H1 (cell line): ENCODE data around the gene MCL1. TPM values are rescaled to one million over a fixed set of nuclear protein-coding genes. Genes with fewer than 3 reads are reported as not detected.

Experiments used
- SIX5 ChIP-seq: IDR thresholded peaks from 2 replicates; pipeline ENCODE4 v1.6.1; 2011; ENCODE audit warnings: mild to moderate bottlenecking, low read depth, low read length
- polyA plus RNA-seq, 7 experiments: library from polyadenylated mRNA; depleted of rRNA in 3 of 7; stranded (reverse) in 5 of 7; unstranded in 2 of 7; fragments of >200 nt in 5 of 7; fragments of 200-250 nt in 2 of 7; gene quantifications; 1 replicate in 5 of 7; 2 replicates in 1 of 7; 4 replicates in 1 of 7; pipeline versions ENCODE4 v1.2.1 to v1.2.3, GENCODE V29; 2011 to 2013; ENCODE audit warnings: missing spikeins in 2 of 7, mixed read lengths in 2 of 7
- total RNA-seq: library from RNA; stranded (reverse); fragmentation: NEBNext Ultra II Directional; extraction: Animal tissue kit (Norgen Biotek cat#: 25700); gene quantifications from 2 replicates; pipeline ENCODE4 v1.2.1, GENCODE V29; 2021
- TF ChIP-seq, protein P1 (sequence below): fragments of 300-600 bp; sonication (generic); IDR thresholded peaks from 2 replicates; pipeline ENCODE4 v1.7.1; 2012; ENCODE audit warnings: low read length, moderate library complexity, mild to moderate bottlenecking, inconsistent platforms; ENCODE audit not compliant: insufficient replicate concordance

The MCL1 gene
- total and polyA plus RNA-seq, 2 of the 8 experiments (the other 6 are each of a cell fraction or from before 2014, with no cell fraction given): 61.1 to 218 TPM

DNA sequence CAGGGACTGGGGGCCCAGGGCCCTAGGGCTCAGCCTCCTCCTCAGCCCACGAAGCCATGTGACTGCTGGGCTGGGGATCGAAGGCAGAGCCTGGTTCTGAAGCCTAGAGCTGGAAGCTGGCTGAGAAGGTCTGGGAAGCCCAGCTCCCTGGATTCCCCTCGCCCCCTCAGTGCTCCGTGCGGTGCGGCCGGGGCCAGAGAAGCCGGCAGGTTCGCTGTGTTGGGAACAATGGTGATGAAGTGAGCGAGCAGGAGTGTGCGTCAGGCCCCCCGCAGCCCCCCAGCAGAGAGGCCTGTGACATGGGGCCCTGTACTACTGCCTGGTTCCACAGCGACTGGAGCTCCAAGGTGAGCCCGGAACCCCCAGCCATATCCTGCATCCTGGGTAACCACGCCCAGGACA, 21.1 kb downstream of the MCL1 start (continued):
- TF ChIP-seq, protein P1, sequence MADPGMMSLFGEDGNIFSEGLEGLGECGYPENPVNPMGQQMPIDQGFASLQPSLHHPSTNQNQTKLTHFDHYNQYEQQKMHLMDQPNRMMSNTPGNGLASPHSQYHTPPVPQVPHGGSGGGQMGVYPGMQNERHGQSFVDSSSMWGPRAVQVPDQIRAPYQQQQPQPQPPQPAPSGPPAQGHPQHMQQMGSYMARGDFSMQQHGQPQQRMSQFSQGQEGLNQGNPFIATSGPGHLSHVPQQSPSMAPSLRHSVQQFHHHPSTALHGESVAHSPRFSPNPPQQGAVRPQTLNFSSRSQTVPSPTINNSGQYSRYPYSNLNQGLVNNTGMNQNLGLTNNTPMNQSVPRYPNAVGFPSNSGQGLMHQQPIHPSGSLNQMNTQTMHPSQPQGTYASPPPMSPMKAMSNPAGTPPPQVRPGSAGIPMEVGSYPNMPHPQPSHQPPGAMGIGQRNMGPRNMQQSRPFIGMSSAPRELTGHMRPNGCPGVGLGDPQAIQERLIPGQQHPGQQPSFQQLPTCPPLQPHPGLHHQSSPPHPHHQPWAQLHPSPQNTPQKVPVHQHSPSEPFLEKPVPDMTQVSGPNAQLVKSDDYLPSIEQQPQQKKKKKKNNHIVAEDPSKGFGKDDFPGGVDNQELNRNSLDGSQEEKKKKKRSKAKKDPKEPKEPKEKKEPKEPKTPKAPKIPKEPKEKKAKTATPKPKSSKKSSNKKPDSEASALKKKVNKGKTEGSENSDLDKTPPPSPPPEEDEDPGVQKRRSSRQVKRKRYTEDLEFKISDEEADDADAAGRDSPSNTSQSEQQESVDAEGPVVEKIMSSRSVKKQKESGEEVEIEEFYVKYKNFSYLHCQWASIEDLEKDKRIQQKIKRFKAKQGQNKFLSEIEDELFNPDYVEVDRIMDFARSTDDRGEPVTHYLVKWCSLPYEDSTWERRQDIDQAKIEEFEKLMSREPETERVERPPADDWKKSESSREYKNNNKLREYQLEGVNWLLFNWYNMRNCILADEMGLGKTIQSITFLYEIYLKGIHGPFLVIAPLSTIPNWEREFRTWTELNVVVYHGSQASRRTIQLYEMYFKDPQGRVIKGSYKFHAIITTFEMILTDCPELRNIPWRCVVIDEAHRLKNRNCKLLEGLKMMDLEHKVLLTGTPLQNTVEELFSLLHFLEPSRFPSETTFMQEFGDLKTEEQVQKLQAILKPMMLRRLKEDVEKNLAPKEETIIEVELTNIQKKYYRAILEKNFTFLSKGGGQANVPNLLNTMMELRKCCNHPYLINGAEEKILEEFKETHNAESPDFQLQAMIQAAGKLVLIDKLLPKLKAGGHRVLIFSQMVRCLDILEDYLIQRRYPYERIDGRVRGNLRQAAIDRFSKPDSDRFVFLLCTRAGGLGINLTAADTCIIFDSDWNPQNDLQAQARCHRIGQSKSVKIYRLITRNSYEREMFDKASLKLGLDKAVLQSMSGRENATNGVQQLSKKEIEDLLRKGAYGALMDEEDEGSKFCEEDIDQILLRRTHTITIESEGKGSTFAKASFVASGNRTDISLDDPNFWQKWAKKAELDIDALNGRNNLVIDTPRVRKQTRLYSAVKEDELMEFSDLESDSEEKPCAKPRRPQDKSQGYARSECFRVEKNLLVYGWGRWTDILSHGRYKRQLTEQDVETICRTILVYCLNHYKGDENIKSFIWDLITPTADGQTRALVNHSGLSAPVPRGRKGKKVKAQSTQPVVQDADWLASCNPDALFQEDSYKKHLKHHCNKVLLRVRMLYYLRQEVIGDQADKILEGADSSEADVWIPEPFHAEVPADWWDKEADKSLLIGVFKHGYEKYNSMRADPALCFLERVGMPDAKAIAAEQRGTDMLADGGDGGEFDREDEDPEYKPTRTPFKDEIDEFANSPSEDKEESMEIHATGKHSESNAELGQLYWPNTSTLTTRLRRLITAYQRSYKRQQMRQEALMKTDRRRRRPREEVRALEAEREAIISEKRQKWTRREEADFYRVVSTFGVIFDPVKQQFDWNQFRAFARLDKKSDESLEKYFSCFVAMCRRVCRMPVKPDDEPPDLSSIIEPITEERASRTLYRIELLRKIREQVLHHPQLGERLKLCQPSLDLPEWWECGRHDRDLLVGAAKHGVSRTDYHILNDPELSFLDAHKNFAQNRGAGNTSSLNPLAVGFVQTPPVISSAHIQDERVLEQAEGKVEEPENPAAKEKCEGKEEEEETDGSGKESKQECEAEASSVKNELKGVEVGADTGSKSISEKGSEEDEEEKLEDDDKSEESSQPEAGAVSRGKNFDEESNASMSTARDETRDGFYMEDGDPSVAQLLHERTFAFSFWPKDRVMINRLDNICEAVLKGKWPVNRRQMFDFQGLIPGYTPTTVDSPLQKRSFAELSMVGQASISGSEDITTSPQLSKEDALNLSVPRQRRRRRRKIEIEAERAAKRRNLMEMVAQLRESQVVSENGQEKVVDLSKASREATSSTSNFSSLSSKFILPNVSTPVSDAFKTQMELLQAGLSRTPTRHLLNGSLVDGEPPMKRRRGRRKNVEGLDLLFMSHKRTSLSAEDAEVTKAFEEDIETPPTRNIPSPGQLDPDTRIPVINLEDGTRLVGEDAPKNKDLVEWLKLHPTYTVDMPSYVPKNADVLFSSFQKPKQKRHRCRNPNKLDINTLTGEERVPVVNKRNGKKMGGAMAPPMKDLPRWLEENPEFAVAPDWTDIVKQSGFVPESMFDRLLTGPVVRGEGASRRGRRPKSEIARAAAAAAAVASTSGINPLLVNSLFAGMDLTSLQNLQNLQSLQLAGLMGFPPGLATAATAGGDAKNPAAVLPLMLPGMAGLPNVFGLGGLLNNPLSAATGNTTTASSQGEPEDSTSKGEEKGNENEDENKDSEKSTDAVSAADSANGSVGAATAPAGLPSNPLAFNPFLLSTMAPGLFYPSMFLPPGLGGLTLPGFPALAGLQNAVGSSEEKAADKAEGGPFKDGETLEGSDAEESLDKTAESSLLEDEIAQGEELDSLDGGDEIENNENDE: no peak
- TF ChIP-seq SIX5: no peak
- TF ChIP-seq, all 59 proteins: peak for 0
